Ascending aorta (tissue), 2 donors: ENCODE data around the gene FALEC. TPM values are rescaled to one million over a fixed set of nuclear protein-coding genes. Genes with fewer than 3 reads are reported as not detected.
"Not testable (repeated sequence)": the region's sequence is repeated elsewhere in the genome, so short reads cannot be mapped to it uniquely, and the experiment has no call there.

Experiments
- DNase-seq, 2 donors: peaks; one replicate each; pipeline ENCODE4 v3.0.0-alpha.2; 2019; ENCODE audit warnings: low spot score in 2 of 2
- H3K27ac ChIP-seq, 2 donors: fragments of 200-600 bp; sonication (generic); one replicate each; pipeline ENCODE4 v1.5.1; 2016 to 2017; ENCODE audit warnings: mild to moderate bottlenecking in 1 of 2
- H3K27me3 ChIP-seq: fragments of 200-600 bp; sonication (generic); one replicate; pipeline ENCODE4 v1.5.1; 2017
- H3K36me3 ChIP-seq, 2 donors: fragments of 200-600 bp; sonication (generic); one replicate each; pipeline ENCODE4 v1.5.1; 2016
- H3K4me1 ChIP-seq, 2 donors: fragments of 200-600 bp; sonication (generic); one replicate each; pipeline ENCODE4 v1.5.1; 2016 to 2017; ENCODE audit warnings: mild to moderate bottlenecking in 1 of 2
- H3K4me3 ChIP-seq, 2 donors: fragments of 200-600 bp; sonication (generic); one replicate each; pipeline ENCODE4 v1.5.1; 2016 to 2017; ENCODE audit warnings: mild to moderate bottlenecking in 1 of 2
- H3K9me3 ChIP-seq, 2 donors: fragments of 200-600 bp; sonication (generic); one replicate each; pipeline ENCODE4 v1.5.1; 2016
- intact Hi-C: fragments of 100-400 bp; cut with DNase I; formaldehyde crosslinking; loops from one replicate; pipeline ENCODE4 v1.15.1; 2023
- total RNA-seq: library from RNA; depleted of rRNA; stranded (reverse); fragments of >200 nt; gene quantifications from one replicate; pipeline ENCODE4 v1.1.0, GENCODE V29; 2016
- TF ChIP-seq, protein P1 (sequence below), 3 experiments: fragments of 200-600 bp in 2 of 3; fragments of 450-650 bp in 1 of 3; sonication (generic) in 2 of 3; IDR thresholded peaks; one replicate each; pipeline ENCODE4 v1.5.1; 2016 to 2019; ENCODE audit warnings: antibody characterized with exemption in 3 of 3, mild to moderate bottlenecking in 1 of 3, moderate library complexity in 1 of 3

The FALEC gene
- total RNA-seq, 1 donor from 2014 or later = not detected

DNA sequence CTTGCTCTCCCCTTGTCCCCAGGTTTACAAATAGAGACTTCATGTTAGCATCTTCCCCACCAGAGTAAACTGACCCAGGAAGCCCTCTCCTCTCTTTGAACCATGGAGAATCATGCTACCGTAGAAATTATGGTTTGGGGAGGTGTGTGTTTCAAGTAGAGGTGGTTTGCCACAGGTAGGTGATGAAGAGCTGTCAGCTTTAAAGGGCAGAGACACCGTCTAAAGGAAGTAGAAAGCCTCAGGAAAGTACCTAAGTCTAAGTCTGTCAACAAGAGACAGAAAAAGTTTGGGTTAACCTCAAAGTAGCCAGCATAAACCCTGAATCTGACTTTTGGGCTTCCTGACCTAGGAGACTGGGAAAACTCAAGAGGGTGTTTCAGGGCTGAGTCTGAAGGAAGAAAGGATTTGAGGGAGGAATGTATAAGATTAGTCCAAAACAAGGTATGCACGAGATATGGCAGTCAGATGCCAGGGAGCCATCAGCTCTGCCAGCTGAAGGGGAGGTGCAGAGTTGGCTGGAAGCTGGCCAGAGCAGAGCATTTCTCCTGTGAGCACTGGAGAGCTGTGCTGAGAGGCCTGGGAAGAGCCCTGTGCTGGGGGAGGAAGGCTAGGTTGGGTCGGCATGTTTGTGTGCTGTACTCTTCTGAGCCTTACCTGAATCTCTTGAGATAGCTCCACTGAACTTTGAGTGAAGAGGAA is 47.9 kb downstream of the FALEC start:
- H3K4me1 ChIP-seq = peaks cover 68 to 83% of the 10 kb centered on the region in 2 donors
- TF ChIP-seq, protein P1, sequence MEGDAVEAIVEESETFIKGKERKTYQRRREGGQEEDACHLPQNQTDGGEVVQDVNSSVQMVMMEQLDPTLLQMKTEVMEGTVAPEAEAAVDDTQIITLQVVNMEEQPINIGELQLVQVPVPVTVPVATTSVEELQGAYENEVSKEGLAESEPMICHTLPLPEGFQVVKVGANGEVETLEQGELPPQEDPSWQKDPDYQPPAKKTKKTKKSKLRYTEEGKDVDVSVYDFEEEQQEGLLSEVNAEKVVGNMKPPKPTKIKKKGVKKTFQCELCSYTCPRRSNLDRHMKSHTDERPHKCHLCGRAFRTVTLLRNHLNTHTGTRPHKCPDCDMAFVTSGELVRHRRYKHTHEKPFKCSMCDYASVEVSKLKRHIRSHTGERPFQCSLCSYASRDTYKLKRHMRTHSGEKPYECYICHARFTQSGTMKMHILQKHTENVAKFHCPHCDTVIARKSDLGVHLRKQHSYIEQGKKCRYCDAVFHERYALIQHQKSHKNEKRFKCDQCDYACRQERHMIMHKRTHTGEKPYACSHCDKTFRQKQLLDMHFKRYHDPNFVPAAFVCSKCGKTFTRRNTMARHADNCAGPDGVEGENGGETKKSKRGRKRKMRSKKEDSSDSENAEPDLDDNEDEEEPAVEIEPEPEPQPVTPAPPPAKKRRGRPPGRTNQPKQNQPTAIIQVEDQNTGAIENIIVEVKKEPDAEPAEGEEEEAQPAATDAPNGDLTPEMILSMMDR (IDR thresholded peaks at IDR 0.05) = no peak
- DNase-seq = no peak

DNA sequence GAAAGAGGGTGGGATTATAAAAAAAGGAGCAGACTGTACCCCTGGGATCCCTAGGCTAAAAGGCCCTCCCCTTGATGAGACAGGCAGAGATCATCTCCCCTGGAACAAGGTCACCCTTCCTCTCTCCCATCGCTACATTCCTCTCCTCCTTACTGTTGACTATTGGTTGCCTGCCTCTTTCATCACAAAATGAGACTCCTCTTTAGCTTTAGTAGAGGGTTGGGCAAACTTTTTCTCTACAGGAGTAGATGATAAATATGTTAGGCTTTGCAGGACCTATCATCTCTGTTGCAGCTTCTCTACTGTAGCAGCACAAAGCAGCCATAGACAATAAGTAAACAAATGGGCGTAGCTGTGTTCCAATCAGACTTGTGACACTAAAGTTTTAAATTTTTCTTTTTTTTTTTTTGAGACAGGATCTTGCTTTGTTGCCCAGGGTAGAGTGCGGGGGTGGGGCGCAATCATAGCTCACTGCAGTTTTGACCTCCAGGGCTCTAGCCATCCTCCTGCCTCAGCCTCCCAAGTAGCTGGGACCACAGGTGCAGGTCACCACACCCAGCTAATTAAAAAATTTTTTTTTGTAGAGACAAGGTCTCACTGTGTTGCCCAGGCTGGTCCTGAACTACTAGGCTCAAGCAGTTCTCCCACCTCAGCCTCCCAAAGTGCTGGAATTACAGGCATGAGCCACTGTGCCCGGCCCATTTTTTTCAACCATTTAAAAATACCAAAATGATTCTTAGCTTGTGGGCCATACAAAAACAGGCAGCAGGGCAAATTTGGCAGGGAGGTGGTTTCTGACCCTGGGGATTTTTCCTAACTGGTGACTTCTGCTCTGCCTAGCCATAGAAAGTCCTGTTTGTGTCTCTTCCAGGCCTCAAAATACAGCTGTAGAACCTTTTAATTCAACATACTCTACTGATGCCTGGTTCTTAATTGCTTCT is 48.8 kb downstream of the FALEC start:
- DNase-seq = no peak
- H3K9me3 ChIP-seq = no peaks in the 10 kb centered on the region
- H3K27ac ChIP-seq = peak overlapping the region; percentile 98 to 100
- TF ChIP-seq, protein P1 (IDR thresholded peaks at IDR 0.05) = no peak
- intact Hi-C loops = no loop called here
- H3K27me3 ChIP-seq = no peaks in the 10 kb centered on the region
- H3K4me3 ChIP-seq = peak overlapping the region in 1 of 2 donors; percentile 63
- no peaks in the 10 kb centered on the region for H3K36me3 ChIP-seq
- peaks cover 63 to 82% of the 10 kb centered on the region in 2 donors for H3K4me1 ChIP-seq

More for the DNA sequence above, 47.9 kb downstream of the FALEC start:
- Histone ChIP-seq H3K4me3 (peak overlapping the region in 1 of 2 donors; percentile 63), H3K9me3 (no peaks in the 10 kb centered on the region), H3K27ac (peak overlapping the region; percentile 98 to 100), H3K36me3 (no peaks in the 10 kb centered on the region), H3K27me3 (no peaks in the 10 kb centered on the region)
- intact Hi-C loops = loop anchor here (1.0 kb wide), 1 partner anchor 13 kb away; no protein-coding TSS in a partner anchor

DNA sequence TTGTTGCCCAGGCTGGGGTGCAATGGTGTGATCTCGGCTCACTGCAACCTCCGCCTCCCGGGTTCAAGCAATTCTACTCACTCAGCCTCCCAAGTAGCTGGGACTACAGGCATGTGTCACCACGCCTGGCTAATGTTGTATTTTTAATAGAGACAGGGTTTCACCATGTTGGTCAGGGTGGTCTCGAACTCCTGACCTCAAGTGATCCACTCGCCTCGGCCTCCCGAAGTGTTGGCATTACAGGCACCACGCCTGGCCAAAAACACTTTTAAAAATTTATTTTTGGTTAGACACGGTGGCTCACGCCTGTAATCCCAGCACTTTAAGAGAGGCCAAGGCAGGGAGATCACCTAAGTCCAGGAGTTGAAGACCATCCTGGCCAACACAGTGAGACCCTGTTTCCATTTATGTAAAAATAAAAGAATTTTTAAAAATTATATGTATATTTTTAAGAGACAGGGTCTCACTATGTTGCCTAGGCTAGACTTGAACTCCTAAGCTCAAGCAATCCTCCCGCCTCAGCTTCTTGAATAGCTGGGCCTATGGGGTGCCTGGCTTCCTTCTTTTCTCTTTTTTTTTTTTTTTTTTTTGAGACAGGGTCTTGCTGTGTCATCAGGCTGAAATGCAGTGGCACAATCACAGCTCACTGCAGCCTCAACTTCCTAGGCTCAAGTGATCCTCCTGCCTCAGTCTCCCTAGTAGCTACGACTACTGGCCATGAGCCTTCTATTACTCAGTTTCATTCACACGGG is 49.9 kb downstream of the FALEC start:
- H3K27me3 ChIP-seq, intact Hi-C loops, H3K36me3 ChIP-seq, DNase-seq, H3K9me3 ChIP-seq: not testable (repeated sequence)
- peak overlapping the region in 1 of 2 donors; percentile 63 for H3K4me3 ChIP-seq
- peaks cover 68 to 81% of the 10 kb centered on the region in 2 donors for H3K4me1 ChIP-seq
- H3K27ac ChIP-seq = peak overlapping the region; percentile 98 to 100

DNA sequence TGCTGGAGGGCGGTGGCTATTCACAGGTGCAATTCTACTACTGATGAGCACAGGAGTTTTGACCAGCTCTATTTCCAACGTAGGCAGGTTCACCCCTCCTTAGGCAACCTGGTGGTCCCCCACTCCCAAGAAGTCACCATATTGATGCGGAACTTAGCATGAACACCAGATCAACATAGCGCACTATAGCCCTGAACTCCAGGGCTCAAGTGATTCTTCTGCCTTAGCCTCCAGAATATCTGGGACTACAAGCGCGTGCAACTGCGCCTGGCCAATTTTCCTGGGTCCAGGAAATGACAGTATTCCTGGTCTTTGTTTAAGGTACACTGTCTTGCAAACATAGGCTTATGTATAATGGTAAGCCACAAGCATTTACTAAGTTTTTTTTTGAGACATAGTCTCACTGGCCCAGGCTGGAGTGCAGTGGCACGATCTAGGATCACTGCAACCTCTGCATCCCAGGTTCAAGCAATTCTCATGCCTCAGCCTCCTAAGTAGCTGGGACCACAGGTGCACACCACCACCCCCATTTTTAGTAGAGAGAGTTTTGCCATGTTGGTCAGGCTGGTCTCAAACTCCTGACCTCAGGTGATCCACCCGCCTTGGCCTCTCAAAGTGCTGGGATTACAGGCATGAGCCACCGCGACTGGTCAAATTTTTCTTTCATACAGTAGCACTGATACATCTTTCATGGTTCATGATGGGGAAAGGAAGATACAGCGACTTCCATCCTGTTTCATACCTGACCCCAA is 51.2 kb downstream of the FALEC start:
- Histone ChIP-seq H3K36me3 (peaks cover 0 to 4% of the 10 kb centered on the region in 2 donors), H3K4me1 (peaks cover 74 to 87% of the 10 kb centered on the region in 2 donors), H3K4me3 (peak overlapping the region in 1 of 2 donors; percentile 93), H3K27me3 (no peaks in the 10 kb centered on the region), H3K27ac (peak overlapping the region; percentile 98 to 100), H3K9me3 (no peaks in the 10 kb centered on the region)
- TF ChIP-seq, protein P1 (IDR thresholded peaks at IDR 0.05) = no peak
- DNase-seq = no peak
- intact Hi-C loops = no loop called here

DNA sequence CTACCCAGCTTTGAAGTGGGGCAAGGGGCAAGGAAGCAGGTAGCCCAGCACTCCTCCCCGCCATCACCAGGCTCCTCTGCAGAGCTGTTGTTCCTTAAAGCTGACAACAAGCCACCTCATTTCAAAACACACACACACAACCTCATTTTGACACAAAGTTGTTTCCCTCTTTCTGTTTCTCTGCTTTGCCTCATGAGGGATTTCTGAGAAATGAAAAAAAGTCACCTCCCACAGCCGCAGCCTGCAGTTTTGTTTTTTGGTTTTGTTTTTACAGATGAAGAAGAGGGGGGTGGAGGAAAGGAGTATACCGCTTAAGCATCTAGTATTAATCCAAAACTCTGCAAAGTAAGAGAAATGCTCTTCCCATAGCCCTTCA is 51.8 kb downstream of the FALEC start:
- TF ChIP-seq, protein P1 (IDR thresholded peaks at IDR 0.05) = no peak
- peaks cover 76 to 90% of the 10 kb centered on the region in 2 donors for H3K4me1 ChIP-seq
- no peaks in the 10 kb centered on the region for H3K27me3 ChIP-seq
- intact Hi-C loops = no loop called here
- H3K27ac ChIP-seq = peak overlapping the region; percentile 98 to 100
- H3K36me3 ChIP-seq = peaks cover 3 to 10% of the 10 kb centered on the region in 2 donors
- DNase-seq = no peak
- no peaks in the 10 kb centered on the region for H3K9me3 ChIP-seq
- peak overlapping the region; percentile 41 to 93 for H3K4me3 ChIP-seq
